22Rv1 (cell line): ENCODE data around the gene BCL2L2.

ENCODE experiments used
- CTCF ChIP-seq: fragments of 450-650 bp; IDR thresholded peaks from 2 replicates; pipeline ENCODE4 v1.5.1; 2017; ENCODE audit warnings: mild to moderate bottlenecking
- ZFX ChIP-seq: fragments of 450-650 bp; IDR thresholded peaks from 2 replicates; pipeline ENCODE4 v1.6.1; 2017; ENCODE audit warnings: antibody characterized with exemption, borderline replicate concordance

GRCh38 chr14:23310546-23310945 lies 3.9 kb downstream of the BCL2L2 start:
- no peak for TF ChIP-seq CTCF
- no peak for TF ChIP-seq ZFX
